Measurements from ENCODE around the gene MAP3K5.

GRCh38 chr6:136633355-136633754, 158.9 kb downstream of the MAP3K5 start:
- TF ChIP-seq CTCF (IDR thresholded peaks at IDR 0.05) (no peak), POLR2A (IDR thresholded peaks at IDR 0.05) (no peak)
